HG03442 (cell line): ENCODE measurements around the gene TSPOAP1.

Experiments
- ATAC-seq: cut with Tn5 transposase; IDR thresholded peaks from one replicate; pipeline ENCODE4 v1.9.1; 2021; ENCODE audit warnings: mild to moderate bottlenecking, moderate library complexity; ENCODE audit not compliant: unreplicated experiment

The TSPOAP1 gene

GRCh38 chr17:58328195-58329034 lies at the start of gene TSPOAP1:
Gene TSPOAP1 (minus strand): TSS chr17:58328795. CDS start chr17:58327920, 875 bp downstream.
- no peak for ATAC-seq

GRCh38 chr17:58377661-58378060 lies 49.1 kb upstream of the TSPOAP1 start:
- ATAC-seq: no peak

GRCh38 chr17:58377093-58377601 lies 48.6 kb upstream of the TSPOAP1 start:
- no peak for ATAC-seq

GRCh38 chr17:58376472-58377000 lies 47.9 kb upstream of the TSPOAP1 start:
- no peak for ATAC-seq

- no peak for ATAC-seq
These were observed 47.2 kb upstream of the TSPOAP1 start for GRCh38 chr17:58375811-58376210.

GRCh38 chr17:58375256-58375655 lies 46.7 kb upstream of the TSPOAP1 start:
- no peak for ATAC-seq

GRCh38 chr17:58373923-58374322 lies 45.3 kb upstream of the TSPOAP1 start:
- ATAC-seq: no peak

GRCh38 chr17:58373003-58373402 lies 44.4 kb upstream of the TSPOAP1 start:
- ATAC-seq: no peak

- no peak for ATAC-seq
These were observed 42.8 kb upstream of the TSPOAP1 start for GRCh38 chr17:58371300-58371950.

GRCh38 chr17:58370716-58371115 lies 42.1 kb upstream of the TSPOAP1 start:
- ATAC-seq: no peak

- no peak for ATAC-seq
These were observed 41.7 kb upstream of the TSPOAP1 start for GRCh38 chr17:58370309-58370708.

GRCh38 chr17:58369214-58370031 lies 40.8 kb upstream of the TSPOAP1 start:
- no peak for ATAC-seq

- ATAC-seq: no peak
These were observed 40.2 kb upstream of the TSPOAP1 start for GRCh38 chr17:58368860-58369213.

- no peak for ATAC-seq
These were observed 38.9 kb upstream of the TSPOAP1 start for GRCh38 chr17:58367461-58367860.

GRCh38 chr17:58365980-58366595 lies 37.5 kb upstream of the TSPOAP1 start:
- no peak for ATAC-seq

- ATAC-seq: no peak
These were observed 36.8 kb upstream of the TSPOAP1 start for GRCh38 chr17:58365185-58365979.

GRCh38 chr17:58364270-58364942 lies 35.8 kb upstream of the TSPOAP1 start:
- ATAC-seq: no peak

GRCh38 chr17:58363457-58364185 lies 35.0 kb upstream of the TSPOAP1 start:
- ATAC-seq: no peak
